Breast epithelium (tissue), 4 donors: ENCODE data around the gene SP110. TPM values are rescaled to one million over a fixed set of nuclear protein-coding genes. Genes with fewer than 3 reads are reported as not detected.
A peak's percentile ranks its signal among the peaks of the same experiment; 100 is the strongest.
"Not testable (repeated sequence)": the region's sequence is repeated elsewhere in the genome, so short reads cannot be mapped to it uniquely, and the experiment has no call there.

Experiments used
- DNase-seq, 2 donors: peaks; one replicate each; pipeline ENCODE4 v3.0.0-alpha.2; 2019; ENCODE audit warnings: low spot score in 2 of 2
- H3K27ac ChIP-seq, 2 donors: fragments of 200-600 bp; sonication (generic) in 1 of 2; one replicate each; pipeline ENCODE4 v1.5.1; 2016 to 2019; ENCODE audit warnings: mild to moderate bottlenecking in 1 of 2
- H3K27me3 ChIP-seq, 2 donors: fragments of 200-600 bp; sonication (generic) in 1 of 2; one replicate each; pipeline versions ENCODE4 v1.5.1 to v1.6.0; 2017 to 2019; ENCODE audit warnings: control low read depth in 1 of 2, mild to moderate bottlenecking in 1 of 2
- H3K36me3 ChIP-seq: fragments of 200-600 bp; one replicate; pipeline ENCODE4 v1.5.1; 2019
- H3K4me1 ChIP-seq, 2 donors: fragments of 200-600 bp; sonication (generic); one replicate each; pipeline ENCODE4 v1.5.1; 2016 to 2019; ENCODE audit warnings: control low read depth in 1 of 2
- H3K4me3 ChIP-seq, 3 donors: fragments of 200-600 bp; sonication (generic); 1 replicate in 2 of 3; 2 replicates in 1 of 3; pipeline ENCODE4 v1.5.1; 2016 to 2019; ENCODE audit warnings: mild to moderate bottlenecking in 3 of 3, moderate library complexity in 2 of 3
- H3K9me3 ChIP-seq, 2 donors: fragments of 200-600 bp; sonication (generic) in 1 of 2; one replicate each; pipeline ENCODE4 v1.5.1; 2016 to 2019; ENCODE audit warnings: control low read depth in 1 of 2
- CTCF ChIP-seq, 3 donors: fragments of 450-650 bp; IDR thresholded peaks; one replicate each; pipeline ENCODE4 v1.5.1; 2016 to 2017; ENCODE audit warnings: antibody characterized with exemption in 3 of 3, mild to moderate bottlenecking in 3 of 3, moderate library complexity in 3 of 3
- POLR2A ChIP-seq: fragments of 450-650 bp; IDR thresholded peaks from one replicate; pipeline ENCODE4 v1.6.1; 2016; ENCODE audit warnings: antibody characterized with exemption, mild to moderate bottlenecking, moderate library complexity
- POLR2AphosphoS5 ChIP-seq, 3 donors: sonication (generic); formaldehyde crosslinking; IDR thresholded peaks; one replicate each; pipeline ENCODE4 v1.6.1; 2017; ENCODE audit warnings: antibody characterized with exemption in 3 of 3
- intact Hi-C: fragments of 100-400 bp; cut with DNase I; formaldehyde crosslinking; loops from one replicate; pipeline ENCODE4 v1.15.1; 2023; ENCODE audit warnings: low total_unique reads
- total RNA-seq, 3 donors: library from RNA; depleted of rRNA; stranded (reverse); fragments of >200 nt; gene quantifications; one replicate each; pipeline ENCODE4 v1.1.0, GENCODE V29; 2016

The SP110 gene
- total RNA-seq, 3 donors from 2014 or later, result 18.2 to 39.0 (median 36.9) TPM

GRCh38 chr2:230225486-230225885, 5.7 kb upstream of the SP110 start, which contains the start of gene SP140:
Gene SP140 (plus strand): TSS chr2:230225736. CDS start chr2:230225845, 109 bp downstream.
- Histone ChIP-seq H3K9me3 (no peaks in the 10 kb centered on the region), H3K36me3 (no peaks in the 10 kb centered on the region), H3K4me1 (no peaks in the 10 kb centered on the region), H3K27me3 (no peaks in the 10 kb centered on the region), H3K27ac (peak within 1 kb of the TSS in 1 of 2 donors; percentile 32), H3K4me3 (peak within 1 kb of the TSS in 1 of 3 donors; percentile 5)
- intact Hi-C loops, result no loop called here
- no peak for DNase-seq
- no peak for TF ChIP-seq CTCF (IDR thresholded peaks at IDR 0.05)
- TF ChIP-seq POLR2AphosphoS5 (IDR thresholded peaks at IDR 0.05), result peak in 1 of 3 donors; percentile 31

GRCh38 chr2:230224458-230224857, 4.7 kb upstream of the SP110 start:
- intact Hi-C loops, result no loop called here

GRCh38 chr2:230222829-230223228, 3.0 kb upstream of the SP110 start:
- H3K4me1 ChIP-seq, H3K4me3 ChIP-seq, H3K27me3 ChIP-seq, H3K9me3 ChIP-seq, H3K36me3 ChIP-seq, intact Hi-C loops: not testable (repeated sequence)
- DNase-seq, result peak in 1 of 2 donors; percentile 50
- TF ChIP-seq POLR2AphosphoS5 (IDR thresholded peaks at IDR 0.05), result peak in 1 of 3 donors; percentile 17
- H3K27ac ChIP-seq, result peak overlapping the region; percentile 34 to 49

More at GRCh38 chr2:230224458-230224857, 4.7 kb upstream of the SP110 start:
- H3K9me3 ChIP-seq, result no peaks in the 10 kb centered on the region
- no peaks in the 10 kb centered on the region for H3K27me3 ChIP-seq
- no peaks in the 10 kb centered on the region for H3K4me1 ChIP-seq
- no peak overlapping the region for H3K27ac ChIP-seq
- H3K36me3 ChIP-seq, result no peaks in the 10 kb centered on the region
- no peak overlapping the region for H3K4me3 ChIP-seq
- TF ChIP-seq CTCF (IDR thresholded peaks at IDR 0.05) (no peak), POLR2A (no peak), POLR2AphosphoS5 (IDR thresholded peaks at IDR 0.05) (no peak)
- DNase-seq, result no peak

- no peaks in the 10 kb centered on the region for H3K36me3 ChIP-seq
- no peak overlapping the region for H3K27ac ChIP-seq
- DNase-seq, result no peak
- no peaks in the 10 kb centered on the region for H3K27me3 ChIP-seq
- H3K9me3 ChIP-seq, result no peaks in the 10 kb centered on the region
- no peaks in the 10 kb centered on the region for H3K4me1 ChIP-seq
- no peak overlapping the region for H3K4me3 ChIP-seq
- no peak for TF ChIP-seq POLR2A
- TF ChIP-seq POLR2AphosphoS5 (IDR thresholded peaks at IDR 0.05), result no peak
- no peak for TF ChIP-seq CTCF (IDR thresholded peaks at IDR 0.05)
- intact Hi-C loops, result no loop called here
Measured at GRCh38 chr2:230221493-230221892, 1.7 kb upstream of the SP110 start.

- no peaks in the 10 kb centered on the region for H3K9me3 ChIP-seq
- H3K36me3 ChIP-seq, result no peaks in the 10 kb centered on the region
- no peaks in the 10 kb centered on the region for H3K27me3 ChIP-seq
- intact Hi-C loops, result no loop called here
- no peaks in the 10 kb centered on the region for H3K4me1 ChIP-seq
- peak overlapping the region; percentile 48 to 68 (median 68) for H3K4me3 ChIP-seq
- peak in 1 of 2 donors; percentile 29 for DNase-seq
- H3K27ac ChIP-seq, result peak overlapping the region; percentile 77 to 90
- no peak for TF ChIP-seq POLR2AphosphoS5 (IDR thresholded peaks at IDR 0.05)
Measured at GRCh38 chr2:230220347-230220969, 674 bp upstream of the SP110 start.

- H3K4me3 ChIP-seq, result peak overlapping the region in 2 of 3 donors; percentile 68
- H3K27ac ChIP-seq, result no peak overlapping the region
- no peak for DNase-seq
- TF ChIP-seq POLR2A (no peak), CTCF (IDR thresholded peaks at IDR 0.05) (no peak), POLR2AphosphoS5 (IDR thresholded peaks at IDR 0.05) (no peak)
- no peaks in the 10 kb centered on the region for H3K4me1 ChIP-seq
- no peaks in the 10 kb centered on the region for H3K9me3 ChIP-seq
- H3K36me3 ChIP-seq, result peaks cover 9% of the 10 kb centered on the region
- intact Hi-C loops, result no loop called here
- H3K27me3 ChIP-seq, result no peaks in the 10 kb centered on the region
Measured at GRCh38 chr2:230218421-230218820, 1.4 kb downstream of the SP110 start.
